Suprapubic skin (tissue), 4 donors: ENCODE results near the gene PDHB. TPM values are rescaled to one million over a fixed set of nuclear protein-coding genes. Genes with fewer than 3 reads are reported as not detected.

Experiments used
- DNase-seq, 2 donors: peaks; one replicate each; pipeline ENCODE4 v3.0.0-alpha.2; 2019; ENCODE audit warnings: low spot score in 2 of 2
- H3K27ac ChIP-seq: fragments of 200-600 bp; sonication (generic); one replicate; pipeline ENCODE4 v1.5.1; 2019
- H3K27me3 ChIP-seq: fragments of 200-600 bp; sonication (generic); one replicate; pipeline ENCODE4 v1.5.1; 2019
- H3K36me3 ChIP-seq: fragments of 200-600 bp; sonication (generic); one replicate; pipeline ENCODE4 v1.5.1; 2019
- H3K4me1 ChIP-seq: fragments of 200-600 bp; sonication (generic); one replicate; pipeline ENCODE4 v1.5.1; 2019
- H3K4me3 ChIP-seq: fragments of 200-600 bp; sonication (generic); one replicate; pipeline ENCODE4 v1.5.1; 2019; ENCODE audit warnings: mild to moderate bottlenecking
- H3K9me3 ChIP-seq: fragments of 200-600 bp; sonication (generic); one replicate; pipeline ENCODE4 v1.5.1; 2019
- CTCF ChIP-seq, 2 donors: fragments of 200-600 bp in 1 of 2; fragments of 450-650 bp in 1 of 2; sonication (generic) in 1 of 2; IDR thresholded peaks; one replicate each; pipeline ENCODE4 v1.5.1; 2016 to 2019; ENCODE audit warnings: antibody characterized with exemption in 2 of 2, mild to moderate bottlenecking in 1 of 2, moderate library complexity in 1 of 2
- EP300 ChIP-seq: sonication (generic); formaldehyde crosslinking; IDR thresholded peaks from one replicate; pipeline ENCODE4 v1.6.1; 2017; ENCODE audit warnings: antibody characterized with exemption
- POLR2A ChIP-seq, 2 donors: fragments of 450-650 bp; IDR thresholded peaks; one replicate each; pipeline ENCODE4 v1.6.1; 2017; ENCODE audit warnings: antibody characterized with exemption in 2 of 2, mild to moderate bottlenecking in 2 of 2, moderate library complexity in 2 of 2
- POLR2AphosphoS5 ChIP-seq, 3 donors: sonication (generic); formaldehyde crosslinking; IDR thresholded peaks; one replicate each; pipeline ENCODE4 v1.6.1; 2017; ENCODE audit warnings: antibody characterized with exemption in 3 of 3
- WGBS: methylation state at CpG from one replicate; pipeline ENCODE4 v1.1.5; 2018; 5-methylcytosine and 5-hydroxymethylcytosine counted together
- total RNA-seq, 4 donors: library from RNA; depleted of rRNA; stranded (reverse); fragments of >200 nt; gene quantifications; one replicate each; pipeline ENCODE4 v1.1.0, GENCODE V29; 2016

The PDHB gene
- total RNA-seq, 4 donors from 2014 or later = 49.9 to 89.8 (median 78.0) TPM

GRCh38 chr3:58377750-58378149, 55.9 kb downstream of the PDHB start:
- Histone ChIP-seq H3K4me3 (no peak overlapping the region), H3K36me3 (peaks cover 3% of the 10 kb centered on the region), H3K9me3 (no peaks in the 10 kb centered on the region), H3K27ac (no peak overlapping the region), H3K4me1 (no peaks in the 10 kb centered on the region), H3K27me3 (no peaks in the 10 kb centered on the region)
- no peak for DNase-seq
- WGBS = 95% methylated on average over 4 of the region's 4 CpGs
- TF ChIP-seq POLR2A (IDR thresholded peaks at IDR 0.05) (no peak), EP300 (no peak), CTCF (IDR thresholded peaks at IDR 0.05) (no peak), POLR2AphosphoS5 (IDR thresholded peaks at IDR 0.05) (no peak)

Other genes starting within 250 kb of the PDHB start
- gene DNASE1L3, start 222.9 kb downstream of the PDHB start, total RNA-seq = 1 to 10 TPM in 3 of 4 donors, under 1 TPM in 1; 0.95 to 5.8 (median 4.3) TPM
- 10 to 100 TPM; 35.6 to 39.8 (median 38.2) TPM for gene ABHD6, start 196.0 kb downstream of the PDHB start, total RNA-seq
- gene RPP14, start 127.6 kb downstream of the PDHB start, total RNA-seq = 1 to 10 TPM; 5.0 to 9.9 (median 8.0) TPM
- 10 to 100 TPM; 10.9 to 14.4 (median 12.8) TPM for gene HTD2, start 127.3 kb downstream of the PDHB start, total RNA-seq
- gene PXK, start 100.9 kb downstream of the PDHB start, total RNA-seq = 10 to 100 TPM; 16.0 to 36.9 (median 21.8) TPM
- 10 to 100 TPM in 2 of 4 donors, 1 to 10 TPM in 2; 8.0 to 19.2 (median 12.7) TPM for gene KCTD6, start 58.3 kb upstream of the PDHB start, total RNA-seq
- gene ACOX2, start 103.4 kb upstream of the PDHB start, total RNA-seq = 10 to 100 TPM in 1 of 4 donors, 1 to 10 TPM in 3; 5.7 to 12.2 (median 8.5) TPM
- 10 to 100 TPM; 18.1 to 33.4 (median 24.6) TPM for gene FAM107A, start 143.6 kb upstream of the PDHB start, total RNA-seq
- 1 to 10 TPM in 3 of 4 donors, not detected in 1; 1.2 to 4.0 (median 1.4) TPM for gene FAM3D, start 232.9 kb upstream of the PDHB start, total RNA-seq